ENCODE results near the gene EPHB2. TPM values are rescaled to one million over a fixed set of nuclear protein-coding genes. Genes with fewer than 3 reads are reported as not detected.

The EPHB2 gene
- total RNA-seq, 2 experiments from 2014 or later: not detected

DNA sequence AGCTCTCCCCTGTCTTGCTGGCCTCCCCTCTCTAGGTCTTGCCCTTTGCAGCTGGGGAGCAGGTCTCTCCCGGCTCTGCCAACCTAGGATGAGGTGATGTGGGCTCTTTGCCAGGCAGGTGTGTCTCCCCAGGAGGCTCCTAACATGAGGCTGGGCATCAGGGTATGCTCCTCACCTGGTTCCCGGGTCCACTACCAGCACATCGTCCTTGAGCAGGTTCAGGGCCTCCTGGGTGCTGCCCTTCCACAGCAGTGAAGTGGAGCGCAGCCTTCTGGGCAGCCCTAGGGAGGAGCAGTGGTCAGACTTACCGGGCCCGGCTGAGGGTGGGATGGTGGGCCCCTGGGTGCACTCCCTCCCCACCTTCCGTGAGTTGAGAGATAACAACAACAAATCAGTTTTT, 244.5 kb downstream of the EPHB2 start:
- DNase-seq: no peak
- intact Hi-C loops (cut with micrococcal nuclease): no loop called here
- no peaks in the 10 kb centered on the region for H3K4me1 Mint-ChIP-seq (ENCODE audit: low read depth)
- peaks cover 15% of the 10 kb centered on the region for H3K27me3 Mint-ChIP-seq (ENCODE audit: low read depth)
- H3K36me3 Mint-ChIP-seq (ENCODE audit: low read depth): no peaks in the 10 kb centered on the region
- no peaks in the 10 kb centered on the region for H3K9me3 Mint-ChIP-seq
- H3K4me3 Mint-ChIP-seq: no peak overlapping the region
- no peak overlapping the region for H3K27ac Mint-ChIP-seq
- CTCF ChIA-PET: interaction anchor here (0.7 kb wide), 1 partner anchor 343 kb away, joined by 3 read pairs; no protein-coding TSS in a partner anchor

DNA sequence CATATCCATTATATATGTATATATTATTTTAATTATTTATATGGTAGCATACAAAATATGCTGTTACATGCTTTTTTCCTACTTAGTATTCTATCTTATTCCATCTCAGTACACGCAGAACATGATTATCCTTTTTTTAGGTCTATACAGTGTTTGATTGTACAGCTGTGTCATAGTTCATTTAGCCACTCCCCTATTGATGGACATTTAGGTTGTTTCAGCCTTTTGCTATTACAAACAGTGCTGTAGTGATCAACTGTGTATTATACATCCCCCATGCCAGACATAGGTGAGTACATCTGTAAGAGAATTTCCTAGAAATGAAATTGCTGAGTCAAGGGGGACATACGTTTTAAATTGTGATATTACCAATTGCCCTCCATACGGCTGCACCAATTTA, 246.4 kb downstream of the EPHB2 start:
- H3K4me3 Mint-ChIP-seq: no peak overlapping the region
- intact Hi-C loops (cut with micrococcal nuclease): no loop called here
- H3K4me1 Mint-ChIP-seq (ENCODE audit: low read depth): no peaks in the 10 kb centered on the region
- CTCF ChIA-PET: interaction anchor here (1.0 kb wide), 1 partner anchor 8 kb away, joined by 3 read pairs; no protein-coding TSS in a partner anchor
- DNase-seq: no peak
- H3K36me3 Mint-ChIP-seq (ENCODE audit: low read depth): no peaks in the 10 kb centered on the region
- H3K9me3 Mint-ChIP-seq: no peaks in the 10 kb centered on the region
- H3K27me3 Mint-ChIP-seq (ENCODE audit: low read depth): peaks cover 10% of the 10 kb centered on the region
- H3K27ac Mint-ChIP-seq: no peak overlapping the region

DNA sequence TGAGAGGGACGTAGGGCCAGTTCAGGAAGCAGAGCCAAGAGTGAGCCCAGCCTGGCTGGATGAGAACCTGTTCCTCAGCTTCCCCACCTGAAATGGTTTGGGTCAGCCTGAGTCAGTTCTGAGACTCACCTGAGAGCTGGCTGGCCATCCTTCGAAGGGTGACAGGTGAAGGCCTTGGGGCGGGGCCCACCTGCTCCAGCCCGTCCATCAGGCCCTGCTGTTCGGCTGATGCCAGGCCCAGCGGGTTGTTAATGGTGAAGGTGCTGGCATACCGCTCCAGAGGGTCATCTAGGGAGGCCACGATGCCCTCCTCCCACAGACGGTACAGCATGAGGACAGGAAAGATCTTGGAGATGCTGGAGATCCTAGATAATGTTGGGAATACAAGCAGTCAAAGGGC, 247.9 kb downstream of the EPHB2 start:
- DNase-seq: no peak
- no peak overlapping the region for H3K4me3 Mint-ChIP-seq
- no peaks in the 10 kb centered on the region for H3K9me3 Mint-ChIP-seq
- CTCF ChIA-PET: no interaction called here
- H3K36me3 Mint-ChIP-seq (ENCODE audit: low read depth): no peaks in the 10 kb centered on the region
- H3K27me3 Mint-ChIP-seq (ENCODE audit: low read depth): peaks cover 10% of the 10 kb centered on the region
- intact Hi-C loops (cut with micrococcal nuclease): no loop called here
- H3K27ac Mint-ChIP-seq: no peak overlapping the region
- H3K4me1 Mint-ChIP-seq (ENCODE audit: low read depth): no peaks in the 10 kb centered on the region

DNA sequence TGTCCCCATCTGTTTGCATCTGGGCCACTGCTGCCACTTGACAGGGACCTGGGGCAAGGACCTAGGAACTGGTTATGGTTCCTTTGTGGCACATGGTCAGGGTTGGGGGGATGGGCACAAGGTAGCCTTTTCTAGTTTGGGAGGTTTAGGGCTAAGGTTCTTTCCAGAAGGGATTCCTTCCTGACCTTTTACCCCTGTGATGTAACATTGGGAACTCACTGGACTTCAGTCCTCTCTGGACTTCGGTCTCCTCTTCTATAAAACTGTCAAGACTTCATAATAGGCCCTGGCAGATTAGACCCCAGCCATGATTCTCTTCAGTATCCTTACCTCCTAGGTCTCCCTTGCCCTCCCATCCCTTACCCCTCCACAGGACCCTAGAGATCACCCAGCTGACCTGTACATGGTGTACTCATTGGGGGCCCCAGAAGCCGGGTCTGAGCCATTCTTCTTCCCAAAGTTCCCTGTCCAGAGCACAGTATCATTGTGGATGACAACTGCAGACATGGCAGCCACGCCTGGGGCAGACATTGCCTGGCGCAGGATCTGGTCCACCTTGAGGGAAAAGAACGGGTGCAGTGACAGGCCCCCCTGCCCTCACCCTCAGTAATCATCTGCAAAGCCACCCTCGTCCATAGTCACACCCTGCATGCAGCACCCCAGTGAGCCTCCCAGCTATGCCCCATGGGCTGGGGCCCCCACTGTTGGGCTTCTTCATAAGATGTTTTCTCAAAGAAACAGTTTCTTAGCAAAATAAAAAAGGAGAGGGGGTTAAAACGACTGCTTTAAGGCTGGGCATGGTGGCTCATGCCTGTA, 249.1 kb downstream of the EPHB2 start:
- intact Hi-C loops (cut with micrococcal nuclease): no loop called here
- no peak overlapping the region for H3K27ac Mint-ChIP-seq
- H3K4me3 Mint-ChIP-seq: no peak overlapping the region
- CTCF ChIA-PET: no interaction called here
- no peak for DNase-seq
- H3K9me3 Mint-ChIP-seq: no peaks in the 10 kb centered on the region
- H3K4me1 Mint-ChIP-seq (ENCODE audit: low read depth): no peaks in the 10 kb centered on the region
- no peaks in the 10 kb centered on the region for H3K36me3 Mint-ChIP-seq (ENCODE audit: low read depth)
- peaks cover under 1% of the 10 kb centered on the region for H3K27me3 Mint-ChIP-seq (ENCODE audit: low read depth)

DNA sequence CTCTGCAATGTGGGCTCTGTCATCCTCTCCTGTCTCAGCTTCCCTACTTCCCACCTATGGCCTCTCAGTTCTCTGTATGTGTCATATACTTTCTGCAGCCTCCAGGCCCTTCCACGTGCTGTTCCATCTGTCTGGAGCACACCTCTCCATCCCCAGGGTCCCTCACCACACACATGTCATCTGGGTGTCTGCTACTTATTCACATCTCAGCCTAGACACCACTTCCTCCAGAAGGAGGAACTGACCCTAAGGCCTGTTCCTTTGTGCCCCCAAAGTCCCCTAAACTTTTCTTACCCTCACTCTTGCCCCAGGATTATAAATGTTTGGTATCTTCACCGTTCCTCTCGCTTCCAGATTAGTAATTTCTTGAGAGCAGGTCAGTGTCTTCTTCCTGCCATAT, 251.9 kb downstream of the EPHB2 start:
- intact Hi-C loops (cut with micrococcal nuclease): no loop called here
- H3K9me3 Mint-ChIP-seq: peaks cover 6% of the 10 kb centered on the region
- peaks cover 5% of the 10 kb centered on the region for H3K27me3 Mint-ChIP-seq (ENCODE audit: low read depth)
- no peak overlapping the region for H3K27ac Mint-ChIP-seq
- H3K4me1 Mint-ChIP-seq (ENCODE audit: low read depth): no peaks in the 10 kb centered on the region
- CTCF ChIA-PET: no interaction called here
- H3K36me3 Mint-ChIP-seq (ENCODE audit: low read depth): no peaks in the 10 kb centered on the region
- no peak for DNase-seq
- H3K4me3 Mint-ChIP-seq: no peak overlapping the region

DNA sequence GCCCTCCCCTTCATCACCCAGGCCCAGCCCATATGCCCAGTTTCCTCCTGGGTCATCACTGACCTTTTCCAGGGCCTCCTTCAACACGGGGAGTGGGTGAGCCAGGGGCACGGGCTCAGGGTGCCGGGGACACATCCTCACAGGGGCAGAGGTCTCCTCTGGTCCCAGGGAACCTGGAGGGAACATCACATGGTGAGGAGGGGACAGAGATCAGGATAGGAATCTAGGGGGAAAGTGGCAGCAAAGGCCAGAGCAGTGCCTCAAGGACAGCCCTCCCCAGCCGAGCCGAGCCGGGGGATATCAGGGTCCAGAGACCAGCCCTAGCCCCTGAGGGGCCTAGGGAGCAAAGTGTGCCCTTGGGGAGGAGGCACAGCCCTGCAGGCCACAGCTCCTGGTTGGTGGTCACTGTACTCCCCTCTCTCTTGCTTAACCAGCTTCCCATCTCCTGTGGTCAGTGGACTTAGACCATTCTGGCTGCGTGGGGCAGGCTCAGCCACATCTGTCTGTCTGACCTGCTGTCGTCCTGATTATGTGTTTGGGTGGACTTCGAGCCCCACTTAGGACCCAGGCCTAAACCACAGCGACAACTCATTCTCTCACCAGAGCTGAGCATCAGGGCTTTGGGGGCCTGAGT, 252.5 kb downstream of the EPHB2 start:
- H3K36me3 Mint-ChIP-seq (ENCODE audit: low read depth): no peaks in the 10 kb centered on the region
- peaks cover 5% of the 10 kb centered on the region for H3K27me3 Mint-ChIP-seq (ENCODE audit: low read depth)
- peaks cover 6% of the 10 kb centered on the region for H3K9me3 Mint-ChIP-seq
- intact Hi-C loops (cut with micrococcal nuclease): no loop called here
- H3K4me3 Mint-ChIP-seq: no peak overlapping the region
- no peaks in the 10 kb centered on the region for H3K4me1 Mint-ChIP-seq (ENCODE audit: low read depth)
- CTCF ChIA-PET: interaction anchor here (0.7 to 3.2 kb wide), 3 partner anchors 11 to 260 kb away, joined by 3 to 18 read pairs (median 4); no protein-coding TSS in a partner anchor
- no peak overlapping the region for H3K27ac Mint-ChIP-seq
- no peak for DNase-seq

DNA sequence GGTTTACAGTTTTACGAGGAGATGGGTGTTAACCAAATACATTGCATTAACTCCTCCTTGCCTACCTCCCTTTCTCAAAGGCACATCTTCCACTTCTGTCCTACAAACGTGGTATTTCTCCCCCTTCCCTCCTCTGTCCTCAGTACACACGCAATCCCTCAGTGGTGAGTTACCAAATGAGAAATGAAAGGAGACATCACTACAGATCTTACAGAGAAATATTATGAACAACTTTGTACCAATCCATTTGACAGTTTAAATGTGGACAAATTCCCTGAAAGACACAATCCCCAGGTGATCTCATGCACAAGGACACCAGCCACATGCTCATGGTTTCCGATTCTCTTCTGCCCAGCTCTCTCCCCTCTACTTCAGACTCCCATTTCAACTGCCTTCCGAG, 255.7 kb downstream of the EPHB2 start:
- H3K9me3 Mint-ChIP-seq: peaks cover 6% of the 10 kb centered on the region
- no peaks in the 10 kb centered on the region for H3K4me1 Mint-ChIP-seq (ENCODE audit: low read depth)
- H3K4me3 Mint-ChIP-seq: no peak overlapping the region
- intact Hi-C loops (cut with micrococcal nuclease): no loop called here
- peaks cover 21% of the 10 kb centered on the region for H3K27me3 Mint-ChIP-seq (ENCODE audit: low read depth)
- no peak for DNase-seq
- H3K27ac Mint-ChIP-seq: no peak overlapping the region
- CTCF ChIA-PET: interaction anchor here (1.5 to 3.2 kb wide), 2 partner anchors 218 to 263 kb away, joined by 6 to 18 read pairs; no protein-coding TSS in a partner anchor
- H3K36me3 Mint-ChIP-seq (ENCODE audit: low read depth): no peaks in the 10 kb centered on the region

DNA sequence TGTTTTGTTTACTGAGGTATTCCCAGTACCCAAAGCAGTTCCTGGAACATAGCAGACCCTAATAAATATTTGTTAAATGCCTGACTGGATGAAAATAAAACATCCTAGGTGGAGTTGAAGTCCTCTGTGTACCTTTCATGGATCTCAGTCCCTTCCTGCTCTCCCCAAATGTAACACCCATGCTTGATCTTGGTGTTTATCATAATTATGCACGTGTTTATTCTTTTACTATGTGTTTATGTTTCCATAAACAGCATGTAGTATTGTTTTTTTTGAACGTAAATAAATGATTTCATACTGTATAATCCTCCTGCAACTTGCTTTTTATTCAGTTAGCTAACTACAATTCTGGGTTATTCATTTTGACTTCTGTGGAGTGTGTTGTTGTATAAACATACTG, 257.2 kb downstream of the EPHB2 start:
- Mint-ChIP-seq H3K27me3 (ENCODE audit: low read depth) (peaks cover 25% of the 10 kb centered on the region), H3K9me3 (peaks cover 6% of the 10 kb centered on the region), H3K36me3 (ENCODE audit: low read depth) (no peaks in the 10 kb centered on the region), H3K4me1 (ENCODE audit: low read depth) (no peaks in the 10 kb centered on the region), H3K27ac (no peak overlapping the region), H3K4me3 (no peak overlapping the region)
- CTCF ChIA-PET: no interaction called here
- intact Hi-C loops (cut with micrococcal nuclease): no loop called here
- DNase-seq: no peak

DNA sequence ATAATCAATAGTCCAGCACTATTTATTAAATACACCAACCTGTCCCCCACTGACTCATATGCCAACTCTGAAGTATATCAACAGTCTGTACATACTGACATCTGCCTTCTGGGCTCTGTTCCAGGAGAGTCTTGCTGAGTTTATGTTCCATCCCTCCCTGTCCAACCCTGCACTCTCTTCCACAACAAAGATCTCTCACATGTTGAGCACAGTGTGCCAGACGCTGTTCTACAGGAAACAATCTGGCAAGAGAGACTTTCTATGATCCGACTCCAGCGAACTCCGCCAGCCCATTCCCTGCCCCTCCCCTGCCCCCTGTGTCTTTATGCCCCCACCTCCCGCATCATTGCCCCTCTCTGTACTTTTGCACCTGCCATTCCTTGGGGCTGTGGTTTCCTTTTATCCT, 258.7 kb downstream of the EPHB2 start:
- no peaks in the 10 kb centered on the region for H3K4me1 Mint-ChIP-seq (ENCODE audit: low read depth)
- H3K4me3 Mint-ChIP-seq: no peak overlapping the region
- intact Hi-C loops (cut with micrococcal nuclease): no loop called here
- CTCF ChIA-PET: no interaction called here
- DNase-seq: no peak
- H3K27ac Mint-ChIP-seq: no peak overlapping the region
- H3K9me3 Mint-ChIP-seq: peaks cover 6% of the 10 kb centered on the region
- H3K27me3 Mint-ChIP-seq (ENCODE audit: low read depth): peaks cover 25% of the 10 kb centered on the region
- no peaks in the 10 kb centered on the region for H3K36me3 Mint-ChIP-seq (ENCODE audit: low read depth)

DNA sequence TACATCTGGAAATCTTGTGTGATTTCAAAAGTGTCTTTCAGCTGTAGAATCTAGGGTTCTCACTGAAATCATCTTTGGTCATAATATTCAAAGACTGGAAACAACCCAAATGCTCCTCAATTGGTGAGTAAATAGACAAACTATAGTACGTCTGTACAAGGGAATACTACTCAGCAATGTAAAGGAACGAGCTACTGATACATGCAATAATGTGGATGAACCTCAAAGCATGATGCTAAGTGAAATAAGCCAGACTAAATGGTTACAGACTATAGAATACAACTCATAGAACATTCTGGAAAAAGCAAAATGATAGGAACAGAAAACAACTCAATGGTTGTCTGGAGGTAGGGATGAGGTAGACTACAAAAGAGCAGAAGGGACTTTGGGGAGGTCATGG, 259.5 kb downstream of the EPHB2 start:
- H3K4me1 Mint-ChIP-seq (ENCODE audit: low read depth): no peaks in the 10 kb centered on the region
- no peaks in the 10 kb centered on the region for H3K36me3 Mint-ChIP-seq (ENCODE audit: low read depth)
- DNase-seq: no peak
- CTCF ChIA-PET: no interaction called here
- H3K27me3 Mint-ChIP-seq (ENCODE audit: low read depth): peaks cover 25% of the 10 kb centered on the region
- H3K4me3 Mint-ChIP-seq: no peak overlapping the region
- H3K9me3 Mint-ChIP-seq: peaks cover 6% of the 10 kb centered on the region
- no peak overlapping the region for H3K27ac Mint-ChIP-seq
- intact Hi-C loops (cut with micrococcal nuclease): loop anchor here (10.0 kb wide), 1 partner anchor 285 kb away; no protein-coding TSS in a partner anchor

Small RNAs within 50 kb of the gene (microRNA-seq; reads per million reads assigned to microRNA genes)
- gene MIR4253 (ENCODE audit: borderline microRNAs expressed, borderline replicate concordance): not detected
- not detected for gene MIR4684 (ENCODE audit: borderline microRNAs expressed, borderline replicate concordance)

Other genes with a start within 250 kb of the EPHB2 start
- gene EPHA8, start 147.3 kb upstream of the EPHB2 start, total RNA-seq: not detected
- not detected for gene C1QA, start 74.2 kb upstream of the EPHB2 start, total RNA-seq
- not detected for gene C1QC, start 67.2 kb upstream of the EPHB2 start, total RNA-seq
- gene C1QB, start 57.6 kb upstream of the EPHB2 start, total RNA-seq: not detected

Measured in activated naive CD4-positive, alpha-beta T cell treated with anti-CD3 and anti-CD28 coated beads for 36 hours (primary cell).